Activated naive CD8-positive, alpha-beta T cell treated with anti-CD3 and anti-CD28 coated beads, Interleukin-2, amount 10 ng/mL, durations not matched to agents 7 days and 5 days (primary cell): ENCODE data around the gene PACS1. TPM values are rescaled to one million over a fixed set of nuclear protein-coding genes. Genes with fewer than 3 reads are reported as not detected.
"Not testable (repeated sequence)": the region's sequence is repeated elsewhere in the genome, so short reads cannot be mapped to it uniquely, and the experiment has no call there.

Experiments
- ATAC-seq: fragments of 150-1000 bp; cut with Tn5 transposase; one replicate; pipeline ENCODE4 v1.10.0; 2021; ENCODE audit warnings: low read depth, moderate library complexity
- POLR2A ChIA-PET: fragments of 350-600 bp; sonication (Branson Sonifier 250); formaldehyde crosslinking; loops from one replicate; lab custom pipeline; 2021; ENCODE audit warnings: antibody characterized with exemption; lab: Charles Lee
- DNase-seq: peaks from one replicate; pipeline ENCODE4 v3.0.0; 2021
- H3K27ac Mint-ChIP-seq: one replicate; pipeline ENCODE4 v1.8.0; 2022; ENCODE audit warnings: mild to moderate bottlenecking, mixed read lengths
- H3K27me3 Mint-ChIP-seq: one replicate; pipeline ENCODE4 v1.8.0; 2022; ENCODE audit warnings: mild to moderate bottlenecking, moderate library complexity, mixed read lengths
- H3K36me3 Mint-ChIP-seq: one replicate; pipeline ENCODE4 v1.8.0; 2021; ENCODE audit warnings: mild to moderate bottlenecking, mixed read lengths
- H3K4me1 Mint-ChIP-seq: one replicate; pipeline ENCODE4 v1.8.0; 2021; ENCODE audit warnings: mixed read lengths
- H3K4me3 Mint-ChIP-seq: one replicate; pipeline ENCODE4 v1.8.0; 2022; ENCODE audit warnings: mild to moderate bottlenecking, moderate library complexity, mixed read lengths
- H3K9me3 Mint-ChIP-seq: one replicate; pipeline ENCODE4 v1.8.0; 2021; ENCODE audit warnings: mixed read lengths
- total RNA-seq, 2 experiments: library from RNA; stranded (reverse); gene quantifications; one replicate each; pipeline ENCODE4 v1.2.3, GENCODE V29; 2021

The PACS1 gene
- total RNA-seq, 2 experiments from 2014 or later, result 138 to 162 TPM

DNA sequence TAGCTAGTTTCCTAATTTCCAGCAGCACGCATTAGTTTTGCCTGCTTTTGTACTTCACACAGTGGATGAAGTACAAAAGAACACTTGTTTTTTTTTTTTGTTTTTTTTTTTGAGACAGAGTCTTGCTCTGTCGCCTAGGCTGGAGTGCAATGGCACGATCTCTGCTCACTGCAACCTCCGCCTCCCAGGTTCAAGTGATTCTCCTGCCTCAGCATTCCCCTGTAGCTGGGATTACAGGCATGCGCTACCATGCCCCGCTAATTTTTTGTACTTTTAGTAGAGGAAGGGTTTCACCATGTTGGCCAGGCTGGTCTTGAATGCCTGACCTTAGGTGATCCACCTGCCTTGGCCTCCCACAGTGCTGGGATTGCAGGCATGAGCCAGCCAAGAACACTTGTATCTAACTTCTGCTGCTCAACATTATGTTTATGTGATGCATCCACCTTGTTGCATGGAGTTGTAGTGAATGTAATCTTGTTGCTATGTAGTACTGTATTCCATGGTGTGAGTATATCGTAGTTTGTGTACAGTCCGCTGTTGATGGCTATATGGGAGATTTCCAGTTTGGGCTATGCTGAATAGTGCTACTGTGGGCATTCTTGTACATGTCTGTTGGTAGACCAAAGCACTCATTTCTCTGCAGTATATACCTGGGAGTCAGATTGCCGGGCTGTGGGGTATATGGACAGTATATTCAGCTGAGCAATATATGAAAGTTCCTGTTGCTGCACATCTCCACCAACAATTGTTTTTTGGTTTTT is 17.3 kb downstream of the PACS1 start:
- Mint-ChIP-seq H3K4me1 (peaks cover 23% of the 10 kb centered on the region), H3K4me3 (no peak overlapping the region), H3K27me3 (no peaks in the 10 kb centered on the region), H3K27ac (no peak overlapping the region), H3K9me3 (no peaks in the 10 kb centered on the region), H3K36me3 (peaks cover 24% of the 10 kb centered on the region)
- DNase-seq (no peak), ATAC-seq (no peak)
- POLR2A ChIA-PET, result no interaction called here

DNA sequence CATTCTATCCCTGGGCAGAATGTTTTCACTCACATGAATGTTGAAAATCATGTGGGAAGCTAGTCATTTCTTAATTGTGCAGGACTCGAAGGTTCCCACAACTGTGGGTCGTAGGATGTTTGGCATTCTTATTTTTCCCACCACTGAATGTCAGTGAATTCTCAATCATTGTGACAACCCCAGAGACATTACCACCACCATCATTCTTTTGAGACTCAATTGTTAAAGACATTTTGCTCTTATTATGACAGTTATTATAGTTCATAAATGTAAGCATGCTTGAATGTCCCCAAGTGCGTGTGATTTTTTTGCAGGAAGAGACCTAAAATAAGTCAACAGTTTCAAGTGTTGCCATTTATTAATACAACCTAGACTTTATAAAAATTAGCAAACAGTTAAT is 19.0 kb downstream of the PACS1 start:
- no peak for DNase-seq
- no peaks in the 10 kb centered on the region for H3K27me3 Mint-ChIP-seq
- H3K4me3 Mint-ChIP-seq, result no peak overlapping the region
- H3K4me1 Mint-ChIP-seq, result peaks cover 13% of the 10 kb centered on the region
- POLR2A ChIA-PET, result interaction anchor here (0.8 kb wide), 1 partner anchor 37 kb away, joined by 3 read pairs; the partner anchor contains the start of gene SF3B2
- no peak for ATAC-seq
- no peak overlapping the region for H3K27ac Mint-ChIP-seq
- peaks cover 28% of the 10 kb centered on the region for H3K36me3 Mint-ChIP-seq
- no peaks in the 10 kb centered on the region for H3K9me3 Mint-ChIP-seq

DNA sequence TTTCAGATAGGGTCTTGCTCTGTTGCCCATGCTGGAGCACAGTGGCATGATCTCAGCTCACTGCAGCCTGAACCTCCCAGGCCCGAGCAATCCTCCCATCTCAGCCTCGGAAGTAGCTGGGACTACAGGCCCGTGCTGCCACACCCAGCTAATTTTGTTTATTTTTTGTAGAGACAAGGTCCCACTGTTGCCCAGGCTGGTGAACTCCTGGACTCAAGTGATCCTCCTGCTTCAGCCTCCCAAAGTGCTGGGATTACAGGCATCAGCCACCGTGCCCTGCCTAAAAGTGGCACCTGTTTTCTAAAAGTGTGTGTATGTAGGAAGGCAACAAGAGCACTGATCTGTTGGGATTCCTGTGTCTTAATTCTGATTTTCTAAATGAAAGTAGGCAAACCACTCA is 20.2 kb downstream of the PACS1 start:
- H3K4me1 Mint-ChIP-seq, result peaks cover 8% of the 10 kb centered on the region

DNA sequence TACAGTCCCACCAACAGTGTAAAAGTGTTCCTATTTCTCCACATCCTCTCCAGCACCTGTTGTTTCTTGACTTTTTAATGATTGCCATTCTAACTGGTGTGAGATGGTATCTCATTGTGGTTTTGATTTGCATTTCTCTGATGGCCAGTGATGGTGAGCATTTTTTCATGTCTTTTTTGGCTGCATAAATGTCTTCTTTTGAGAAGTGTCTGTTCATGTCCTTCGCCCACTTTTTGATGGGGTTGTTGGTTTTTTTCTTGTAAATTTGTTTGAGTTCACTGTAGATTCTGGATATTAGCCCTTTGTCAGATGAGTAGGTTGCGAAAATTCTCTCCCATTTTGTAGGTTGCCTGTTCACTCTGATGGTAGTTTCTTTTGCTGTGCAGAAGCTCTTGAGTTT is 22.1 kb downstream of the PACS1 start:
- ATAC-seq, result not testable (repeated sequence)

More for the DNA sequence above, 20.2 kb downstream of the PACS1 start:
- Mint-ChIP-seq H3K4me3 (no peak overlapping the region), H3K36me3 (peaks cover 28% of the 10 kb centered on the region), H3K27ac (no peak overlapping the region), H3K9me3 (no peaks in the 10 kb centered on the region), H3K27me3 (no peaks in the 10 kb centered on the region)
- no peak for DNase-seq
- ATAC-seq, result no peak
- POLR2A ChIA-PET, result interaction anchor here (0.7 kb wide), 1 partner anchor 88 kb away, joined by 4 read pairs; the partner anchor contains the start of gene EIF1AD

DNA sequence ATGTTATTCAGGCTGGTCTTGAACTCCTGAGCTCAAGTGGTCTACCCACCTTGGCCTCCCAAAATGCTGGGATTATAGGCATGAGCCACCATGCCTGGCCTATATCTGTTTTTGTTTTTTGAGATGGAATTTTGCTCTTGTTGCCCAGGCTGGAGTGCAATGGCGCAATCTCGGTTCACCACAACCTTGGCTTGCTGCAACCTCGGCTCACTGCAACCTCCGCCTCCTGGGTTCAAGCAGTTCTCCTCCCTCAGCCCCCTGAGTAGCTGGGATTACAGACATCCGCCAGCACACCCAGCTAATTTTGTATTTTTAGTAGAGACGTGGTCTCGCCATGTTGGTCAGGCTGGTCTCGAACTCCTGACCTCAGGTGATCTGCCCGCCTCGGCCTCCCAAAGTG is 29.7 kb downstream of the PACS1 start:
- POLR2A ChIA-PET, result interaction anchor here (2.7 to 5.8 kb wide), 2 partner anchors 16 to 28 kb away, joined by 18 to 31 read pairs; partner anchors contain the start of gene PACS1
- H3K36me3 Mint-ChIP-seq, result peaks cover 18% of the 10 kb centered on the region
- H3K9me3 Mint-ChIP-seq, H3K27me3 Mint-ChIP-seq, DNase-seq, H3K4me3 Mint-ChIP-seq, ATAC-seq, H3K27ac Mint-ChIP-seq: not testable (repeated sequence)
- peaks cover 36% of the 10 kb centered on the region for H3K4me1 Mint-ChIP-seq

More for the DNA sequence above, 22.1 kb downstream of the PACS1 start:
- POLR2A ChIA-PET, H3K27ac Mint-ChIP-seq, DNase-seq, H3K4me3 Mint-ChIP-seq, H3K27me3 Mint-ChIP-seq, H3K9me3 Mint-ChIP-seq: not testable (repeated sequence)
- H3K4me1 Mint-ChIP-seq, result peaks cover 11% of the 10 kb centered on the region
- H3K36me3 Mint-ChIP-seq, result peaks cover 30% of the 10 kb centered on the region

DNA sequence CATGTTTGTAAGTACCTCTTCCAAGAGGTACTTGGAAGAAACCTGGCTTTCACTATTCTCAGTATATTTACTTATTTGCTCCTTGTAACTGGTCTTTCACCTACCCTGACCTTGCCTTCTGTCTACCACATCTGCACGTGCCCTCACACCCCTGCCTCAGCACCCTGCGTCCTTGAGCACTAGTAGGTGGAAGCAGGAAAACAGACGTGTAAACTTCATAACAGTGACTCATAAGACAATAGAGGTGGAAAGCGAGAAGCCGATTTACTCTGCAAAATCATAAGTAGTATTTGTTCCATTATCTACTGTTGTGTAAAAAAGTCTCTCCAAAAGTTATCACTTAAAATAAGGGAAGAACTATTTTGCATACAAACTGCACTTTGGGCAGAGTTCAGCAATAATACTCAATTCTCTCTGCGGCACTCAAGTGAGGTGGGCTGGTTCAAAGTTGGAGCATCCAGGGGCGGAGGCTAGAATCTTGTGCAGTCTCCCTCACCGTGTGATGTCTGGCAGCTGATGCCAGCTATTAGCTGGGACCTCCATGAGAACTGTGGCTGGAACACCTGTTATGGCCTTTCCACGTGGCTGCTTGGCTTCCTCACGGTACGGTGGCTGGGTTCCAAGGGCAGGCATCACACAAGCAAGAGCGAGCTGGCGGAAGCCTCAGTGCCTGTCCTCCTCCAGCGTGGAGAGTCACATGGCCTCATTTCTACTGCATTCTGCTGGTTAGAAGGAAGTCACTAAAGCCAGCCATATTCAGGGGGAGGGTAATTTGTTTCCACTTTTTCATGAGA is 30.4 kb downstream of the PACS1 start:
- peaks cover 41% of the 10 kb centered on the region for H3K4me1 Mint-ChIP-seq
- H3K27ac Mint-ChIP-seq, result peak overlapping the region; percentile 86
- POLR2A ChIA-PET, result interaction anchor here (1.1 to 5.8 kb wide), 7 partner anchors 9 to 438 kb away, joined by 3 to 31 read pairs (median 7); partner anchors contain the start of genes PACS1 and RELA
- ATAC-seq, result peak; percentile 97
- H3K4me3 Mint-ChIP-seq, result peak overlapping the region; percentile 76
- peaks cover 20% of the 10 kb centered on the region for H3K36me3 Mint-ChIP-seq
- no peaks in the 10 kb centered on the region for H3K27me3 Mint-ChIP-seq
- peak; percentile 71 for DNase-seq
- no peaks in the 10 kb centered on the region for H3K9me3 Mint-ChIP-seq

DNA sequence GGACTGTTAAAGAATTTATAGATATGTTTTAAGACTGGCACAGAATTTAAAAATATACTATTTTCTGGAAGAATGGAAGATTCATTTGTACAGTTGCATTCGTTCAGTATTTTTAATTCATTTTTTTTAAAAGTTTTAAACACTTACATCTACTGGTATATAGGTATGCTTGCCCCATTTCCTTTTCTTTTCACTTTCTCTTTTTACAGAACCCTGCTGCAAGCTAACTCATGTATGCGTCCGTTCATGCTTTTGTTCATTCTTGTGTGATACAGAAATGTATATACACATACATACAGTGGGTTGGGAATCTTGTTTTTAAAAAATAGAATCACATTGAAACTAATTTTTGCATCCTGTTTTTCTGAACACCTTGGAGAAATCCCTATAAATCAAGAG is 31.0 kb downstream of the PACS1 start:
- peak overlapping the region; percentile 86 for H3K27ac Mint-ChIP-seq
- H3K4me1 Mint-ChIP-seq, result peaks cover 46% of the 10 kb centered on the region
- POLR2A ChIA-PET, result interaction anchor here (0.8 to 5.8 kb wide), 8 partner anchors 9 to 438 kb away, joined by 3 to 31 read pairs (median 6); partner anchors contain the start of genes PACS1 and RELA
- ATAC-seq, result peak; percentile 64
- no peak for DNase-seq
- peaks cover 26% of the 10 kb centered on the region for H3K36me3 Mint-ChIP-seq
- no peaks in the 10 kb centered on the region for H3K9me3 Mint-ChIP-seq
- H3K4me3 Mint-ChIP-seq, result peak overlapping the region; percentile 76
- H3K27me3 Mint-ChIP-seq, result no peaks in the 10 kb centered on the region

DNA sequence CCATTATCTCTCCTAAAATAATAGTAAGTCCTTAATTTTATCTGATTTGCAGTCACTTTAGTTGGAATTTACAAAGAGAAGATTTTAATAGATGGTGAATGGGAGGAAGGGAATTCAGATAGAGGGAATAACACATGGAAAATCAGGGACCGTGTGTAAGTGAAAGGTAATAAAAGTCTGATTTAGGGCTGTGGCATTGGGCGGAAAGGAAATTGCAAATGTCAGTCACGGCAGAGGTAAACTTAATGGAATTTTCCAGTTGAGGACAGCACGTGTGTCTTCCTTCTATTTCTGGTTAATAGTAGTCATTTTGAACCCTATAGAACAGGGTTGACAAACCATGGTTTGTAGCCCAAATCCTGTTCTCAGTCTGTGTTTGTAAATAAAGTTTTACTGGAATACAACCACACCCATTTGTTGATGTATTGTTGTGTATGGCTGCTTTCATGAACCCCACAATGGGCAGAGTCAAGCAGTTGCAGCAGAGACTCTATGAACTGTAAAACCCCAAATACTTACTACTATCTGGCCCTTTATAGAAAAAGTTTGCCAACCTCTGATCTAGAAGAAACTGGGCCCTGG is 34.1 kb downstream of the PACS1 start:
- no peak for ATAC-seq

DNA sequence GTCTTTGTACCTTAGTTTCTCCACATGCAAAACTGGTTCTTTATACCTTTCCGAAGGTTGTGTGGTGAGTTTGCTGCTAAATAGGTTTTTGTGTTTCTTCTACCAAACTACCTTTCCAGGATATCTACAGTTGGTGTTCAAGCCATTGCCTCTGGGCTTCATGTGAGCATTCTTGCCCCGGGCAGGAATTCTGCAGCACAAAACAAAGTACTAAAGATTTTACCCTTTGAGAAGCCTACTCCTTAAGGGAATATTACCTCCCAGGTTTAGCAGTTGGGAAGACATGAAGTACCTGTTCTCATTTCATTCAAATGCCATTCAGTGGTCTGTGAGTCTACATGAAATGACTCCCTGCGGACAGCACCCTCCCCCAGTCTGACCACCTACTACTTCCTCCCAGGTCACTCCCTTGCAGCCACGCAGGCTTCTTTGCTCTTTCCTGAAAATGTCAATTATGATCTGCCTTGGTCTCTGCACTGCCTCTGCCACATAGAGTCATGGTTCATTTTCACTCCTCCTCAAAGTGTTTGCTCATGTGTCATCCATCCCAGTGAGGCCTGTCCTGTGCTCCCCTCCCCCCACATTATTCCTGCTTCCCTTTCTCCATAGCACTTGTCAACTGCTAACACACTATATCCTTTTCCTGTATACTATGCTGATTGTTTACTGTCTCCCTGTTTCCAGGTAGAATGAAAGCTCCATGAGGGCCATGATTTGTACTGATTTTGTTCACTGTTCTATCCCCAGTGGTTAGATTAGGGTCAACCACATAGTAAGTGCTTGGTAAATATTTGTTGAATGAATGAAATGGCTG is 36.9 kb downstream of the PACS1 start:
- Mint-ChIP-seq H3K27ac (peak overlapping the region; percentile 77), H3K9me3 (no peaks in the 10 kb centered on the region), H3K27me3 (no peaks in the 10 kb centered on the region), H3K4me3 (peak overlapping the region; percentile 51), H3K4me1 (peaks cover 63% of the 10 kb centered on the region), H3K36me3 (peaks cover 36% of the 10 kb centered on the region)
- ATAC-seq, result peak; percentile 19
- POLR2A ChIA-PET, result interaction anchor here (3.7 kb wide), 1 partner anchor 9 kb away, joined by 18 read pairs; no protein-coding TSS in a partner anchor
- no peak for DNase-seq

More for the DNA sequence above, 34.1 kb downstream of the PACS1 start:
- Mint-ChIP-seq H3K36me3 (peaks cover 36% of the 10 kb centered on the region), H3K4me3 (no peak overlapping the region), H3K27me3 (no peaks in the 10 kb centered on the region), H3K9me3 (no peaks in the 10 kb centered on the region), H3K27ac (peak overlapping the region; percentile 54), H3K4me1 (peaks cover 67% of the 10 kb centered on the region)
- no peak for DNase-seq
- POLR2A ChIA-PET, result interaction anchor here (0.7 to 5.8 kb wide), 4 partner anchors 12 to 47 kb away, joined by 4 to 31 read pairs (median 12); partner anchors contain the start of gene PACS1

DNA sequence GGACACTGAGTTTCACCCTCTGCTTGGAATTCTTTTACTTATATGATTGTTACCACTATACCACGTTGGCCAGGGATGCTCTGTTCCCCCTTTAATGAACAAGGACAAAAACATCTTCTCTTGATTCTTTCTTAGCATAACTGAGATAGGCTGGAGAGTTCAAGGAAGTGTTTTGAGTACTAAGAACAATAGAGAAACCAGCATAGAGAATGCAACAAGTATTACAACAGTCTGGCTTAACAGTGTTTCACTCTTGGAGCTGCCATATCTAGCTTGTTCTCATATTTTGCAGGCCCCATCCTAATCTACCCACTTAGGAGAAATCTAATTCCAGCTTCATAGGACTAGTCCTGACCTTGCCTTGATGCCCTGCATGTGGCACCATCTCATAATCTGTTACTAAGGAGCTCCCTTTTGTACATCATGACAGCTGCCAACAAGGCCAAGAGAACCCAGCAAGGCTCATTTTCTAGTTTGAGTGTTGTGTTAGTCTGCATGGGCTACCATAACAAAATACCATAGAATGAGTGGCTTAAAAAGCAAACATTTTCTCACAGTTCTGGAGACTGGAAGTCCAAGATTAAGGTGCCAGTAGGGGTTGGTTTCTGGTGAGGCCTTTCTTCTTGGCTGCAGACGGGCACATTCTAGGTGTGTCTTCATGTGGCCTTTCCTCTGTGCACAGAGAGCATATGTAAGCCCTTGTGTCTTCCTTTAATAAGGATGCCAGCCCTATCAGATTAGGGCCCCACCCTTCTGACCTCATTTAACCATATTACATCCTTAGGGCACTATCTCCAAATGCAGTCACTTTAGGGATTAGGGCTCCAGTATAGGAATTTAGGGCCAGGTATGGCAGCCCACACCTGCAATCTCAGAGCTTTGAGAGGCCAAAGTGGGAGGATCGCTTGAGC is 37.8 kb downstream of the PACS1 start:
- H3K9me3 Mint-ChIP-seq, result no peaks in the 10 kb centered on the region
- H3K4me1 Mint-ChIP-seq, result peaks cover 71% of the 10 kb centered on the region
- POLR2A ChIA-PET, result interaction anchor here (3.7 kb wide), 1 partner anchor 8 kb away, joined by 18 read pairs; no protein-coding TSS in a partner anchor
- no peak for DNase-seq
- peak; percentile 57 for ATAC-seq
- peak overlapping the region; percentile 77 for H3K27ac Mint-ChIP-seq
- H3K27me3 Mint-ChIP-seq, result no peaks in the 10 kb centered on the region
- H3K4me3 Mint-ChIP-seq, result peak overlapping the region; percentile 51
- H3K36me3 Mint-ChIP-seq, result peaks cover 37% of the 10 kb centered on the region

DNA sequence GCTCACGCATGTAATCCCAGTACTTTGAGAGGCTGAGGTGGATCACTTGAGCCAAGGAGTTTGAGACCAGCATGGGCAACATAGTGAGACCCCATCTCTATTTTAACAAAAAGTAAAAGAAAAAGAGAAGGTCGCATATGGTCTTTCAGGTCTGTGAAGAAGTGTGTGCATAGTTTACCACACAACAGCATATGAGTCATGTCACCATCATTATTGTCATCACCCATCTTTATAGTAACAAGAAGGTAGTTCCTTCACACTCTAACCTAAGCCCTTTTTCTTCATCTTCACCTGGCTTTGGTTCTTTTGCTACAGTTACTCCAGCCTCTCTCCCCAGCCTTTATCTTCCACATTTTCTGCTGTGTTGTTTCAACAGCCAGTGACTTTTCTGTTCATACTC is 39.2 kb downstream of the PACS1 start:
- peaks cover 28% of the 10 kb centered on the region for H3K36me3 Mint-ChIP-seq
- POLR2A ChIA-PET, result no interaction called here
- H3K27me3 Mint-ChIP-seq, result no peaks in the 10 kb centered on the region
- no peak for ATAC-seq
- H3K9me3 Mint-ChIP-seq, result no peaks in the 10 kb centered on the region
- peaks cover 75% of the 10 kb centered on the region for H3K4me1 Mint-ChIP-seq
- no peak for DNase-seq
- no peak overlapping the region for H3K4me3 Mint-ChIP-seq
- peak overlapping the region; percentile 52 for H3K27ac Mint-ChIP-seq
